Ureter (tissue), 1 donor: ENCODE data around the gene ENTPD7. TPM values are rescaled to one million over a fixed set of nuclear protein-coding genes. Genes with fewer than 3 reads are reported as not detected.
"Not testable (repeated sequence)": the region's sequence is repeated elsewhere in the genome, so short reads cannot be mapped to it uniquely, and the experiment has no call there.

ENCODE experiments used
- DNase-seq: peaks from one replicate; pipeline ENCODE4 v3.0.0-alpha.2; 2020; ENCODE audit warnings: low spot score
- total RNA-seq: library from RNA; stranded (reverse); gene quantifications from one replicate; pipeline ENCODE4 v1.2.4, GENCODE V29; 2023
- donor health status: DM: yes; HTN: yes; CAD: no.

ENTPD7 gene
- total RNA-seq, 1 donor from 2014 or later = 28.0 TPM

DNA sequence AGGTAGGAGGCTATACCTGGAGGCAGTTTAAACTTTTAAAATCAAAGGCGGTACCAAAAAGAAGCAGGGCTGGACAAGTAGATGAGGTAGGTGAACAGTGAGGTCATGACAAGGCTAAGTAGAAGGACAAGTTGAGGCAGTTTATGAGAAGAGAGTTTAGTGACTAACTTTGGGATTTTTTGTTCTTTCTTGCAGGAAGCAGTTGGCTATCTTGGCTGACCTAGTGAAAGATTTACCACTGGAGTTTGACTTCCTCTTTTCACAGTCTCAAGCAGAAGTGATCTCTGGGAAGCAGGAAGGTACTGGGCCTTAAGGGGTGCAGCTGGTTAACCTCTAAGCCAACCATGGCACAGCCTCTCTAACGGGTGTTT lies 26.3 kb downstream of the ENTPD7 start:
- DNase-seq = no peak

GRCh38 chr10:99689461-99689860 lies 30.2 kb downstream of the ENTPD7 start:
- DNase-seq = no peak

- no peak for DNase-seq
Measured at GRCh38 chr10:99693933-99694583, 34.7 kb downstream of the ENTPD7 start.

- DNase-seq = no peak
Measured at GRCh38 chr10:99695761-99696160, 36.5 kb downstream of the ENTPD7 start.

- no peak for DNase-seq
Measured at GRCh38 chr10:99698504-99699080, 39.3 kb downstream of the ENTPD7 start.

GRCh38 chr10:99700649-99701048 lies 41.3 kb downstream of the ENTPD7 start:
- DNase-seq = no peak

DNA sequence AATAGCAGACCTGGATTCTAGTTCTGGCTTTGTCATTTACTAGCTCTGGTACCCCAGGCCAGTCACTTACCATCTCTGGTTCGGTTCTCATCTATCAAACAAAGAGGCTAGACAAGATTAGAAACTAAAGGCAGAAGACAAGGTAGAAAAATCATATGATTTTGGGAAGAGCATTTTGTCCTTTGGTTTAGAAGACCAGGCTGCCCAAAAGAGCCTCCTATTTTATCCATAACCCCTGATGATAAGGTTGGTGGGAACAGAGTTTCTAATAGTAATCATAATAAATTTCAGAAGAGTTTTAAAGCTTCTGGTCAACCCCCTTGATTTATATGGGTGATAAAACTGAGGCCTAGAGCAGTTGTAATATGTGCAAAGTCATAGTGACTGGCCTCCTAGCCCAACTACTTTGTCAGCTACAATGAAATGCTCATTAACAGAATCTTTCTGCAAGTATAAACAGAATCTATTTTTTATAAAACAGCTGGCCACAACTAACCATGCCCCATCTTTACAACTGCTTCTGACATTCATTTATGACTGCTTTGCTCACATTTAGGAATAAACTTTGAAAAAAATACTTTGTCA lies 49.2 kb downstream of the ENTPD7 start:
- DNase-seq = no peak

DNA sequence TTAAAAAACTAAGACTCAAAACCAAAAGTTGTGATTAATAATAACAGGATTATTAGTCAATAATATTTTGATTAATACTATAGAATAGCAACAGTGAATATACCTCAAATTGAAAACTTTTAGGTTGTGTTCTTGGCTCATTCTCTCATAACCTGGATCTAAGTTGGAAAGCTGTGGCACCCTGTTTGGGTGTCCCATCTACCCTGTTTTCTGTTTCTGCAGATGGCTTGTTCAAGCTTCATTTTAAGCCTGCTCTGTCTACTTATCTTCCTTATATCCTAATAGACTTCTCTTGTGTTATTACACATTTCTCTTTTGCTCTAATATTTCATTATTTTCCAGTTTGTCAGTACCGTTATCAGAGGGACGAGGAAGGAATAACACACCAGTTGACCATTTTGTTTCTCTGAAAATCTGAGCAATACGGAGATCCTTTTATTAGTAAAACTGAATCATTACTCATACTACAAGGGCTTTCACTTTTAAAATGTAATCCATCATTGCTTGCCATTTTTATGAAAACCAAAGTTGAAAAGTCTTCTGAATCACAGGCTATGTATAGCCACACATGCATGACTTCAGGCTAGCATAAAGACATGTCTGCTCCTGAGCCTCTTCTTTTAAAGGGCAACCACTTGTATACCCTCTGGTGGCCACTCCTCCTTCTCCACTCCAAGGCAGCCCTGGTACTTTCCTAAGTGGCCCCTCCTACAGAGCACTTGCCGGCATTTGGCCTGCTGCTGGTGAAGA lies 50.3 kb downstream of the ENTPD7 start:
- no peak for DNase-seq

DNA sequence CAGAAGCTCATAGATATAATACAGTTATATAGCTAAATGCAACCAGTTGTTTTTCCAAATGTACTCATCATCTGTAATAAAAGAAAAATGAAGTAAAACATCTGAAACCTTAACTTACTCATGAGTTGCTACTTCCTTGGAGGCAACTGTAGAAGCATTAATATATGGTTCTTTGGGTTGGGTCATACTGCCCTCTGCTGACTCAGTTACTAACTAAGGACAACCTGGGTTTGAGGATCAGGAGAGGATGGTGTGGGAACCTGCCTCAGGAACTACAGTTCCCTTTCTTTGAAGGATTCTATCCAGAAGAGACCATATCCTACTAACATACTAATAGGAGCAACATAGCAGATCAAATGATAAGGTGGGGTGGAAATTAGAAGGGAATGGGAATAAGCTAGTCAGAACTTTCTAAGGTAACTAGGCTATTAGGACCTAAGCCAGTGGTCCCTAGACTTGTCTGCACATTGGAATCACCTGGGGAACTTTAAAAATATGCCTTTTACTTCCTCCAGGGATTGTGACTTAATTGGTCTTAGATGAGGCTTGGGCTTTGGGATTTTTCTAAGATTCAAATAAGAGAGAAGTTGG lies 51.9 kb downstream of the ENTPD7 start:
- DNase-seq = no peak

DNA sequence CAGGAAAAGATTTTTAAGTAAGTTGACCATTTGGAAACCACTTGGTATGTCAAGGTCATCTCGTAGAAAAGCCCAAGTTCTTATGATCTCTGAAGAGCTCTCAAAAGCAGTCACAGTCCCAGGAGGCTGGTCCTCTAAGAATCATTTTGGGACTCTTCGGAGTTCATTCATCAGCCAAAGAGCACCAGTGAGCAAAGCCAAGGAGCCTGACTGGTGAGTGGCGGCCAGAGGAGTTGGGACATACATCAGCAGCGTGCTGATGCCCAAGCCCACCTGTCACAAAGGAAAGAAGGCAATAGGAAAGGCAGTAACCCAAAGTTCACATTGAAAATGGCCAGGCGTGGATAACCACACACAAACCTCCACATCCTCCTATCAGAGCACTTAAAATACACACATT lies 55.1 kb downstream of the ENTPD7 start:
- DNase-seq = no peak

DNA sequence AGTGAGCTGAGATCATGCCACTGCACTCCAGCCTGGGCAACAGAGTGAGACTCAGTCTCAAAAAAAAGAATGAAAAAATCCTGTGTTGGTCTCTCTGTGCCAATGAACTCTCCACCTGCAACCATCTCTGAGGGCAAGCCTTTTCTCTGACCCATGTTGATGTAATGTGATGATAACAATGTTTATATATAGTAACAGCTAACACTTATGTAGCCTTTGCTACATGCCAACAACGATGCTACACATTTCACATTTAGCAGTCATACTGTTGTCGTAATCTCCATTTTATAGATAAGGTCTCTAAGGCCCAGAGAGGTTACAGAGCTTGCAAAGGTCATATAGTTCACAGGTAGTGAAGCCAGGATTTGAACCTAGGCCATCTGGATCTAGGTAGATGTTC lies 61.1 kb downstream of the ENTPD7 start:
- no peak for DNase-seq

- DNase-seq = no peak
Measured at GRCh38 chr10:99730026-99730425, 70.7 kb downstream of the ENTPD7 start.

DNA sequence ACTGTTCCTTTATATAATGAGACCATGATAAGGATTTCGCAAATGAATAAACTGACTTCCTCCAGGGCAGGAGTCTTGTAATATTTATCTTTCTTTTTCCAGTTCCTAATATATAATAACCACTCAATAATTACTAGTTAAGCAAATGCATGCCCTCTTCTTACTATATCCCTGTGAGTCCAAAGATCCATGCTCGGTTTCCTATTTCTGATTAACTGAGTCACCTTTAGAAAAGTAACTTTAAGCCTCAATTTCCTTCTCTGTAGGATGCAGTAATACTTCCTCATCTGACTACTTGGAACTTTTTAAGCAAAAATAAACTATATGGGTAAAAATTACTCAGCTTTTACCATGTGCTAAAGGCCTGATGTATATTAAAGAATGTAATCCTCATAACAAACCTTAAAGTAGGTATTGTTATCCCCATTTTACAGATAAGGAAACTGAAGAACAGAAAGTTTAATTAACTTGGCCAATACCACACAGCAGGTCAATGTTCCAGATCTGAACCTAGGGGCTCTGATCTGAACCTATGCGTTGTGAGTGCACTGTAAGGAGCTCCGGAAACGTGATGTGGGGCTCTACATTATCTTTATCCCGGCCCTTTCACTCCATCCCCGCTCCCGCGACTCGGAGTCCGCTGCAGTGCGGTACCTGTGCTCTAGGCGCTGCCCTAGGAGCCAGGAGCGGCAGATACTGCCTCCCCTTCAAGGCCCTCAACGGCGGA lies 72.2 kb downstream of the ENTPD7 start:
- no peak for DNase-seq

GRCh38 chr10:99732033-99732842 lies 72.9 kb downstream of the ENTPD7 start, which contains the start of the genes COX15 and CUTC:
Gene COX15, minus strand, starts transcription at chr10:99732127. Its CDS starts 78 bp downstream, at chr10:99732049.
Gene CUTC, plus strand, starts transcription at chr10:99732234. Its CDS starts 115 bp downstream, at chr10:99732349.
- DNase-seq = peak; percentile 98

- no peak for DNase-seq
Measured at GRCh38 chr10:99733366-99733765, 74.1 kb downstream of the ENTPD7 start.

GRCh38 chr10:99734111-99734510 lies 74.8 kb downstream of the ENTPD7 start:
- DNase-seq = not testable (repeated sequence)

- no peak for DNase-seq
Measured at GRCh38 chr10:99740260-99740659, 81.0 kb downstream of the ENTPD7 start.

DNA sequence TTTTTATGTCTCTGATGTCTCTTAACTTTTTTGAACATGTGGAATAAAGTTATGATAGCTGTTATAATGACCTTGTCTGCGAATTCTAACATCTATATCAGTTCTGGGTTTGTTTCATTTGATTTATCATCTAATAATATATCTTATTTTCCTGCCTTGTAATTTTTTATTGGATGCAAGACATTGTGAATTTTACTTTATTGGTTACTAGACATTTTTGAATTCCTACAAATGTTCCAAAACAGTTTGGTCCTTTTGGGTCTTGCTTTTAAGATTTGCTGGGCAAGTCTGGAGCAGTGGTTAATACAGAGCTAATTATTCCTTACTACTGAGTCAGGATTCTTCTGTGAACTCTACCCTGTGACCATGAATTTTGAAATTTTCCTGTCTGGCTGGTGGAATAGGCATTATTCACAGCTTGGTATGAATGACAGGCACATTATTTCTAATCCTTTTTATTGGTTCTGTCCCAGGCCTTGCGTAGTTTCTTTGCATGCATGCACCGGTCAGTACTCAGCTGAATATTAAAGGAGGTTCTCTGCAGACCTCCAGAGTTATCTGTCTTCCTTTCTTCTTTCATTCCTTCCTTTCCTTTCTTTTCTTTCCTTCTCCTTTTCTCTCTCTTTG lies 81.7 kb downstream of the ENTPD7 start:
- DNase-seq = no peak

DNA sequence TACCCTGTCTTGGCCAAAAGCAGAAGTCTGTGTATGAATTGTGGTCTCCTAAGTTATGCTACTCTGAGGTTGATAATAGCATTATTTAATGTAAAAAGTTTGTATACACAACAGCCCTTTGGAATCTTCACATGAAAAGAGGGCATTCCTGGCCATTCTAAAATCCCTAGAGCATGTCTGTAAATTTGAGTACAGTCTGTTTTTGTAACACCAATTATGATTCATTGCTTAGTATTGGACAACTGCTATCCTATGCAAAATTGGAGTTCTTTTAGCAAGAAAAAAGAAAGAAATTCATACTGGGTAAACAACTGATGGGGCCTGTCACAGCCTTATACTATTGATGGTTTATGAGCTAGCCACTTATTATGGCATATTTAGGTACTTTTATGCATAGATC lies 82.9 kb downstream of the ENTPD7 start:
- DNase-seq = no peak

GRCh38 chr10:99742701-99743100 lies 83.4 kb downstream of the ENTPD7 start:
- no peak for DNase-seq
